SKM-1 (cell line): Measurements from ENCODE around the gene COLEC11.

Experiments
- DNase-seq: peaks from one replicate; lab custom pipeline; 2025; ENCODE audit not compliant: unreplicated experiment; lab: John Stamatoyannopoulos, UW

Gene COLEC11

GRCh38 chr2:3670376-3670775 lies 75.5 kb downstream of the COLEC11 start:
- no peak for DNase-seq

DNA sequence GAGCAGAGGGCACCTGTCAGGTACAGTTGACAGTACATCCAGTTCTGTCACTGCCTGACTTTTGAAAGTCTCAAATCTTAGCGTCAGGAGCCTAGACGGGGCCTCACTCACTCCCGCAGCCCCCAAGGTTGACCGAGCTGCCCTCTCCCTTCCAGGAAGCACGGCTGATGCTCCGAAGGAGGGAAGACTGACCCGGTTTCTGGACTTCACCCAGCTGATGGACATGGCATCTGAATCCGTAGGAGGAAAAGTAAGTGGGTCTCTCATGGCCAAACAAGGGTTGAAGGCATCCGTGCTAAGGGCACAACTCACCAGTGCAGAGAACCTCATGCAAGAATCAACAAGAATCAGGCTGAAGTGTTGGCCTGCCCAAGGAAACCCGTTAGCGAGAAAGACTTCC lies 76.0 kb downstream of the COLEC11 start:
- no peak for DNase-seq

DNA sequence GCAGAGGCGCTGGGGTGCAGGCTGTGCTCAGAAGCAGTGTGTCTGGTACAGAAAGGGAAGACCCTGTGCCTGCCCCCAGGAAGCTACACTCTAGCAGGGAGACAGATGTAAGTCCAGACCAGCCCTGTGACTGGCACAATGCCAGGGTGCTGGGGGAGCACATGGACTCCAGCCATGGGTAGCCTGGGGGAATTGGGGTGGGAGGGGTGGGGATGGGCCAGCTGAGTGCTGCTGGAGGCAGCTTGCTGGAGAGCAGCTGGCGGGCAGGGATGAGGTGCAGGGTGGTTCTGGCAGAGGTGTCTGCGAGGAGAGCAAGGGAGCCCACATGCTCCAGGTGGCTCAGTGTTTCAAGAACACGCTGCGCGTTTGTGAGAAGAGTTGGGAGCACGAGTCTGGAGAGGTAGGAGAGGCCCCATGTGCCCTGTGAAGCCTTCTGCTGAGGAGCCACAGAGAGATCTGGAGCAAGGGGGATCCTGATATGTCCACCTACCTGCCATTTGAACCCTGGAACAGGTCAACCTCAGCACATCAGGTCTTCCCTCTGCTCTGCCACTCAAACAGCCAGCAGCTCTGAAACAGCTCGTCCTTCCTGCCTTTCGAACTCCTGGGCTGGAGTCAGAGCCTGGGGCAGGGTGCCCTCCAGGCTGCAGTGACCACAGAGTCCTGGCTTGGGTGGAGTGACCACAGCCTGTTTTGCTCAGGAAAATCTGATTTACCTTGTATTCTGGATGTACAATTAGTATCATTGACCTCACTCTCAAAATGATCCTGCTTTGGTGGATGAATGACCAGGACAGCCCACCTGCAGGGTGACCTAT lies 78.2 kb downstream of the COLEC11 start:
- no peak for DNase-seq

- no peak for DNase-seq
Measured at GRCh38 chr2:3674066-3674845, 79.3 kb downstream of the COLEC11 start.

DNA sequence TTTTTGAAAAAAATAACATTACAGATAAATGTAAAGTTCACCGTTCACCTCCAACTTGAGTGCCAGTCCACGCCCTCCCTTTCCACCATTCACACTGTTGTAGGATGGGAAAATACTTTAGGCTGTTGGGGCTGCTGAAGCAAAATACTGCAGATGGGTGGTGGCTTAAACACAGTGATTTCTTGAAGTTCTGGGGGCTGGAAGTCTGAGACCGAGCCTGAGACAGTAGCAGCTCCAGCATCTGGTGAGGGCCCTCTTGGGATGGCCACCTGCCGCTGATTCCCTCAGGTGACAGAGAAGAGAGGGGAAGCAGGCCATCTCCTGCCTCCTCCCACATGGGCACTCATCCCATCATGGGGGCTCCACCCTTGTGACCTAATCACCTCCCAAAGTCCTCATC lies 80.8 kb downstream of the COLEC11 start:
- DNase-seq = no peak

DNA sequence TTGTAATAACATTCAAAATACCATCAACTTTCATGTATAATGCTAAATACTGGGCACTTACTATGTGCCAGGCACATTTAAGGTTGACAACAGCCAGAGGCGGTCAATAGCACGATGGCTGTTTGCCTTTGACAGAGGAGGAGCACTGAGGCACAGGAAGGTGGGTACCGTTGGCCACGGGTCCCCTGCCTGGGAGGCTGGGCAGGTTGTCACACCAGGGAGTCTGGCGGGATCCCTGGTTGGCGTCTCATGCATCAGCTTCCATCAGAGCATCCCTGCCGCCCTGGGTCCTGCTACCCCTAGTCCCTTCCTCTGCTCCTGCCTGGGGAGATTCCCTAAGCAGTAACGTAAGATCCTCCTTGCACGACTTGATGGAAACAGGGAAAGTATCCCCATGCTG lies 82.5 kb downstream of the COLEC11 start:
- no peak for DNase-seq

GRCh38 chr2:3678212-3678611 lies 83.3 kb downstream of the COLEC11 start:
- DNase-seq = no peak

GRCh38 chr2:3679180-3679579 lies 84.3 kb downstream of the COLEC11 start:
- DNase-seq = no peak

DNA sequence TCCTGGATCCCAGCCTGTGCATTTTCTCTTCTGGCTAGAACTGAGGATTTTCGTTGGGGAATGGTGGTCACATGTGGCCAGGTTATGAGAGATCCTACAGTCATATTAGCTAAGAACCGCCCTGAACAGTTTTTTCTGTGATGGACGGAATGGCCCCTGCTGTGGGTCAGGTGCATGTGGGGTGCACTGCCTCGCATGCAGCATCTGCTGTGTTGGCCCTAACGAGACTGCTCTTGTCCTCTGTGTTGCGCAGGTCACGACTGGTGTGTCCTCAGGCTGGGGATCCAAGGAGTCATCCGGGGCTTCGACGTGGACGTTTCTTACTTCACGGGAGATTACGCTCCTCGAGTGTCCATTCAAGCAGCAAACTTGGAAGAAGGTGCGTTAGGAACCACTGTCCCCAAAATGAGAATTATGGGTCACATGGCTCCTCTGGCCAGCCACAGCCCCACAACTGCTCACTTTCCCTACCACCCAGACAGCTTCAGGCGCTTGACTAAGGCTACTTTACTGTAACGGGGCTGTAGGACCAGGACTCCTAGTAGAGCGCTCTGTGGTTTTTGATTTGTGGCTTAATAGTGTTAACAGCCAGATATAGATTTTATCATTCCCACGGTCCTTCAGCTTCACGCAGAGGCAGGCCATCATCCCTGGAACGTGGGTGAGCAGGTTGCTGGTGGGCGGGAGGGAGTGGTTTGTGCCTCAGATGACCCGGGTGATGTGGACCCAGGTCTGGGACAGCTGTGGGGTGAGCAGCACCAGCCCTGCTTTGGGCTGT lies 84.9 kb downstream of the COLEC11 start:
- no peak for DNase-seq

DNA sequence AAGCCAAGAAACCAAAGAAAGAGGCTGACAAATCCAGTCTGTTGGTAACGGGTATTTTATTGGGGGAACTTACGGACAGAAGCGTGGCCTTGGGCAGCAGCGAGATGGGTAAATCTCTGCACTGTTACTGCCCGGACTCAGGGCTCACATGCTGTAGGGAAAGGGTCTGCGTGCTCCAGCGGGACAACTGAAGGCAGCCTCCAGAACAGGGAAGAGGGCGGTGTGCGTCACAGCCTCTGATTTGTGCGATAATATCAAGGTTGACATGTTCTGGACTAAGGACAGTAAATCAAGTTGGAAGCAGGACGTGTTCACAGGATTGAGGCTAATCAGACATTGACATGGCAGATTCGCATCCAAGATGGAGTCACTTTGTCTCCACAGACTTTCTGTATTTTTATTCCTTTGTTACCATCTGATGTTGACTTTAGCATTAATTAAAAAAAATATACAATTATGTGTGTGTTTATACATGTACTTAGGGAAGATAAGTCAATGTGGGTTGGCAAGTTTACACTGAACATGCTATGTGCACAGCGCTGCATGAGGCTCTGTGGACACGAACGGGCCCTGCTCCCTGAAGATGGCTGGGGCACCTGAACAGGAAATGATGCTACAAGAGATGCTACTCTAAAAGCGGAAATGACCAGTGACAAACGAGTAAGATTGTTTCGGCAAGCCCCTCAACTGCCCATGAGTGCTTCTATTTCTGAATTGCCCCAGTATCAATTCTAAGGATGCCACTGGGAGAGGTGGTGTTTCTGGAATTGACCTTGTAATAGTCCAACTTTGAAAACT lies 85.8 kb downstream of the COLEC11 start:
- DNase-seq = no peak

DNA sequence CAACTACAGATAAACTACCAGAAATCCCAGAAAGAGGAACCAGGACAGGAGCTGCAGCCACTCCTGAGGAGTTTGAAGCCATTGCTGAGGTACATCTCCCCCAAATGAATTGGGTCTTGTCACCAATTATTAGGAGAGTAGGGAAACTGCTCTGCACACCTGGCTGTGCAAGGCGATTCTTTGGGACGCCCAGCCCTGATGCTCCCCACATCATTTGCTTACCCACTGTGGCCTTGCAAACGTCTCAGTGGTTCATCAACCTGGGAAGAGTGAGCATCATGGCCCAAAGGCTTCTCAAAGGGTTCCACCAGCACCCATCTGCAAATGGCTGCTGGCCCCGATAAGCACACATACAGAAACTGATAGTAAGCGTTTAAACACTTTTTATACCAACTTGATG lies 86.7 kb downstream of the COLEC11 start:
- DNase-seq = no peak

DNA sequence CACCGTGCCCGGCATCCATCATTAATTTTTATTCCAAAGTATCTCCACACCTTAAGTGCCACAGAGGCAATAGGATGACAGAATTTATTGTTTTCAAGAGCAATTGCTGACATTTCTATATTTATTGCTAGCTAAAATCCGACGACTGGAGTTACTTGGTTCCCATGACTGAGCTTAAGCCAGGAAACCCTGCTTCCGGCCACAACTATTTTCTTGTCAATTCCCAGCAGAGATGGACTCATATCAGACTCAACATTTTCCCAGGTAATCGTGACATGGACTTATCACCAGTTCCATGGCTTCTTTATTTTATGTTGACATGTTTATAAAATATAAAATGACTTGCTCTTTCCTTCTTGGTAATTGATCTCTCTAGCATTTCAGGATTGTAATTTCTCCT lies 87.9 kb downstream of the COLEC11 start:
- no peak for DNase-seq

DNA sequence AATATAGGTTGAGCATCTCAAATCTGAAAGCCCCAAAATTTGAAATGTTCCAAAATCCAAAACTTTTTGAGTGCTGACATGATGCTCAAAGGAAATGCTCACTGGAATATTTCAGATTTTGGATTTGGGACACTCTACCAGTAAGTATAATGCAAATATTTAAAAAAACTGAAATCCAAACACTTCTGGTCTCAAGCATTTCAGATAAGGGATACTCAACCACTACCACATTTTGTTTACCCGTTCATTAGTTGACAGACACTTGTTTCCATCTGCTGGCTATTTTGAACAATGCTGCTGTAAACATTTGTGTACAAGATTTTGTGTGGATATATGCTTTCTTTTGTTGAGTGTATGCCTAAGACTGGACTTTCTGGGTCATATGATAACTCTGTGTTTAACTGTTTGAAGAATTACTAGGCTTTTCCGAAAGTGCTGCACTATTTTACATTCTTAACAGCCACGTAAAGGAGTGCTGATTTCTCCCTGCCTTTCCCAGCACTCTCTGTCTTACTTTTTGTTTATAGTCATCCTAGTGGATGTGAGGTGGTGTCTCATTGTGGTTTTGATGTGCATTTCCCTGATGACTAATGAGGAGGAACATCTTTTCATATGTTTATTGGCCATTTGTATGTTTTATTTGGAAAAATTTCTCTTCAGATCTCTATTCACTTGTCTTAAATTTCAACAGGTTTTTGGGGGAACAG lies 89.0 kb downstream of the COLEC11 start:
- no peak for DNase-seq

GRCh38 chr2:3689998-3690748 lies 95.3 kb downstream of the COLEC11 start:
- DNase-seq = no peak

GRCh38 chr2:3692375-3692774 lies 97.5 kb downstream of the COLEC11 start:
- DNase-seq = no peak
